Measurements from ENCODE around the gene IRAK1.

Gene IRAK1

DNA sequence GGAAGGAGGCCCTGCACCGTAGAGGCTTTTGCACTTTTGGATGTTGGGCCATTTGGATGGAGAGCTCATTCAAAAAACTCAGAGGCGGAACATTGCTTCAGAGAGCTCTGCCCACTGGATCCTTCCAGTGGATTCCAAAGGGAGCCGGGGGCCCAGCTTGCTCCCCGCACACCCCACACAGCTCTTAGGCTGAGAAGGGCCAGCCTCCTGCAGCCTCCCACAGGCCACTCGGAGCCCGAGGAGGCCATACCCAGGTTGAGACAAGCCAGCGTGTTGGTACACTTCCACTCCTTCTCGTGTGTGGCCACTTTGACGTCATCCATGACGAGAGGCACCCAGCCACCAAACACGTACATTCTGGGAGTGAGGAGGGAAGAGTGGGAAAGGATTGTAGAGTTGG, 58.4 kb downstream of the IRAK1 start:
- Histone ChIP-seq H3K4me2 (ENCODE audit: low read depth, low read length) (no peak overlapping the region), H3K9me2 (replicated peaks; ENCODE audit: insufficient read depth, low read length) (no peaks in the 10 kb centered on the region), H3K9ac (ENCODE audit: low read length) (no peak overlapping the region), H4K20me1 (ENCODE audit: insufficient read depth, low read length) (peaks cover 10% of the 10 kb centered on the region), H3K27me3 (replicated peaks; ENCODE audit: insufficient read depth, low read length) (no peaks in the 10 kb centered on the region), H3F3A (ENCODE audit: insufficient read depth, low read length) (no peaks in the 10 kb centered on the region), H2AFZ (ENCODE audit: low read length) (no peak overlapping the region), H3K9me3 (replicated peaks; ENCODE audit: insufficient read depth, low read length) (no peaks in the 10 kb centered on the region), H3K27ac (ENCODE audit: low read length) (no peak overlapping the region), H3K4me1 (ENCODE audit: low read length) (no peaks in the 10 kb centered on the region), H3K4me3 (ENCODE audit: low read length) (no peak overlapping the region), H3K36me3 (replicated peaks; ENCODE audit: insufficient read depth, low read length) (no peaks in the 10 kb centered on the region; the same call in 1 of the 2 replicates), H3K79me2 (ENCODE audit: low read length) (peaks cover 54% of the 10 kb centered on the region)
- TF ChIP-seq, protein P1, sequence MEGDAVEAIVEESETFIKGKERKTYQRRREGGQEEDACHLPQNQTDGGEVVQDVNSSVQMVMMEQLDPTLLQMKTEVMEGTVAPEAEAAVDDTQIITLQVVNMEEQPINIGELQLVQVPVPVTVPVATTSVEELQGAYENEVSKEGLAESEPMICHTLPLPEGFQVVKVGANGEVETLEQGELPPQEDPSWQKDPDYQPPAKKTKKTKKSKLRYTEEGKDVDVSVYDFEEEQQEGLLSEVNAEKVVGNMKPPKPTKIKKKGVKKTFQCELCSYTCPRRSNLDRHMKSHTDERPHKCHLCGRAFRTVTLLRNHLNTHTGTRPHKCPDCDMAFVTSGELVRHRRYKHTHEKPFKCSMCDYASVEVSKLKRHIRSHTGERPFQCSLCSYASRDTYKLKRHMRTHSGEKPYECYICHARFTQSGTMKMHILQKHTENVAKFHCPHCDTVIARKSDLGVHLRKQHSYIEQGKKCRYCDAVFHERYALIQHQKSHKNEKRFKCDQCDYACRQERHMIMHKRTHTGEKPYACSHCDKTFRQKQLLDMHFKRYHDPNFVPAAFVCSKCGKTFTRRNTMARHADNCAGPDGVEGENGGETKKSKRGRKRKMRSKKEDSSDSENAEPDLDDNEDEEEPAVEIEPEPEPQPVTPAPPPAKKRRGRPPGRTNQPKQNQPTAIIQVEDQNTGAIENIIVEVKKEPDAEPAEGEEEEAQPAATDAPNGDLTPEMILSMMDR (IDR thresholded peaks at IDR 0.05; ENCODE audit: low read length) = no peak
- TF ChIP-seq EZH2phosphoT487 (IDR thresholded peaks at IDR 0.05; ENCODE audit: low read length) (no peak), EZH2 (optimal IDR thresholded peaks at IDR 0.05; ENCODE audit: low read depth, low read length) (no peak)
- no peak for DNase-seq

DNA sequence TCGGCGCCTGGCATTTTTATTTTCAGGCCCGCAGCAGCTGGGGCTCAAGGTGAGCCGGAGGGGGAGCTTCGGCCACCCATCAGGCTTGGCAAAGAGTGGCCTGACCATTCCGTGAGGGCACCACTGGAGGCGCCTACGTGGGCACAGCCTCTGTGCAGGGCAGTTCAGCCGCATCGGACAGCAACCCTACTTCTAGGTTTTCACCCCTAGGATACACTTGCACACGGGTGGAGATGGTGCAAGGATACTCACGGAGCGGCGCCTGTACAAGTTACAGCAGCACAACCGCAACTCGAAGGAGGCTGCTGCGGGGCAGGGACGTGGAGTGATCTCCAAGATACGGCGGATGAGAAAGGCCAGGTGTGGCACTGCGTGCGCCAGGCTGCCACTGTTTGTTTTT, 58.9 kb downstream of the IRAK1 start:
- H3K27me3 ChIP-seq (replicated peaks; ENCODE audit: insufficient read depth, low read length) = no peaks in the 10 kb centered on the region
- H3K27ac ChIP-seq (ENCODE audit: low read length) = no peak overlapping the region
- no peak for DNase-seq
- H3K4me3 ChIP-seq (ENCODE audit: low read length) = no peak overlapping the region
- peaks cover 6% of the 10 kb centered on the region; the same call in 1 of the 2 replicates for H4K20me1 ChIP-seq (ENCODE audit: insufficient read depth, low read length)
- peaks cover 49% of the 10 kb centered on the region for H3K79me2 ChIP-seq (ENCODE audit: low read length)
- H3K9me2 ChIP-seq (replicated peaks; ENCODE audit: insufficient read depth, low read length) = no peaks in the 10 kb centered on the region
- H3K36me3 ChIP-seq (replicated peaks; ENCODE audit: insufficient read depth, low read length) = no peaks in the 10 kb centered on the region; the same call in 1 of the 2 replicates
- H3F3A ChIP-seq (ENCODE audit: insufficient read depth, low read length) = no peaks in the 10 kb centered on the region
- H3K9me3 ChIP-seq (replicated peaks; ENCODE audit: insufficient read depth, low read length) = no peaks in the 10 kb centered on the region
- TF ChIP-seq, protein P1 (IDR thresholded peaks at IDR 0.05; ENCODE audit: low read length) = no peak
- no peak overlapping the region for H3K9ac ChIP-seq (ENCODE audit: low read length)
- H3K4me1 ChIP-seq (ENCODE audit: low read length) = no peaks in the 10 kb centered on the region
- no peak overlapping the region for H3K4me2 ChIP-seq (ENCODE audit: low read depth, low read length)
- H2AFZ ChIP-seq (ENCODE audit: low read length) = no peak overlapping the region

Data from MM.1S (cell line).